GM12801 (cell line): ENCODE data around the gene DIPK1C.

Source experiments
- CTCF ChIP-seq: IDR thresholded peaks from one replicate; pipeline ENCODE4 v1.5.1; 2011; ENCODE audit warnings: control low read depth; ENCODE audit not compliant: insufficient read length; ENCODE audit errors: extremely low read depth

The DIPK1C gene

GRCh38 chr18:74480149-74480651 lies 23.1 kb upstream of the DIPK1C start:
- TF ChIP-seq CTCF: no peak

DNA sequence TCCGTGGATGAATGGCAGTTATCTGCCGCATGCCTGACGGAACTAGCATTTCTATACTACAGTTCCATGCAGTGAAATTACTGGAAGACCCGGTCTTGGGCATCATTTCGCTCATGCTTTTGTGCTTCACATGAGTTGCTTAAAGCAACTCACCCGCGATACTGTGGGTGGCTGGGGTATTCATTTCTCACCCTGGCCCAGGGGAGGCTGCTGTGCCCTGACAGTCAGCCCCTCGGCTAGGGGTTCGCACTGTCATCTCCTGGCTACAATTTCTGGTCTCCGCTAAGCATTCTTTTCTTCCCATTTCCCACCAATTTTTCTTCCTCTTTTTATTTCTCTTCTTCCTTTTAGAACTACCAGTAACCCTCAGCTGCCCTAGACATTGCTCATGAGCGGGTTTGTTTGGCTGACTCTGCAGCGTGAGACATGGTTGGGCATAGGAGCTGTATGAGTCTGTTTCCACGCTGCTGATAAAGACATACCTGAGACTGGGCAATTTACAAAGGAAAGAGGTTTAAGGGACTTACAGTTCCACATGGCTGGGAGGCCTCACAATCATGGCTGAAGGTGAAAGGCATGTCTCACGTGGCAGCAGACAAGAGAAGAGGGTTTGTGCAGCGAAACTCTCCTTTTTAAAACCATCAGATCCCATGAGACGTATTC lies 22.5 kb upstream of the DIPK1C start:
- no peak for TF ChIP-seq CTCF

GRCh38 chr18:74478880-74479279 lies 21.8 kb upstream of the DIPK1C start:
- TF ChIP-seq CTCF: no peak

DNA sequence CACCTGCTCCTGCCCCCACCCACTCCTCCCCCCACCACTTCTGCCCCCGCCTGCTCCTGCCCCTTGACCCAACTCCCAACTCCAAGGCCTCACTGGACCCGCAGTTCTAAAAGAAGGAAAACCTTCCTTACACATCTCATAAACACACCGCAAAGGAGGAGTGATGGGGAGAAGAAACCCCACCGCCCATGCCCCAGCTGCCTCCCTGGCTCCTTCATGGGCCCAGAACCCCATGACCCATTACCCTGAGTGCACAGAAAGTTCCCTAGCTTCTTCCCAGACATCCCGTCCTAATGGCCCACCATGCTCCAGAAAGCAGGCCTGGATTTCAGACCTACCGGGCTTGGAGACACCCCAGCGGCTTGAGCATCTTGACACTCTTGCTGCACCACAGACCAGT lies 21.2 kb upstream of the DIPK1C start:
- no peak for TF ChIP-seq CTCF

DNA sequence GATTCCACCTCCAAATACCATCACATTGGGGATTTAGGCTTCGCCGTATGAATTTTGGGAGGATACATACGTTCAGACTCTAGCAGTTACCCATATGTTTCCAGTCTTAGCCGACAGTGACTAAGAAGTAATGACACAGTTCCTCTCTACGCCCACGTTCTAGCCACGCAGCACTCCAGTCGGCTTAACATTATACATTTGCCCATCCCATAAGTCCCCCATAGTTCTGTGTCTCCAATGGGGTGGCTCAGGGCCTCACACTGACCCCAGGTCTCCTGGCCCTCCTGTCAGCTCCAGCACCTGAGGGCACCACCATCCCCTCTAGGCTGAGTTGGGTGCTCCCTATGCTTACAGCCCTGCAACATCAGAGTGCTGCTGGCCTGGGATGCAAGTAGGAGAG lies 20.7 kb upstream of the DIPK1C start:
- TF ChIP-seq CTCF: no peak

GRCh38 chr18:74476140-74476539 lies 19.0 kb upstream of the DIPK1C start:
- no peak for TF ChIP-seq CTCF

DNA sequence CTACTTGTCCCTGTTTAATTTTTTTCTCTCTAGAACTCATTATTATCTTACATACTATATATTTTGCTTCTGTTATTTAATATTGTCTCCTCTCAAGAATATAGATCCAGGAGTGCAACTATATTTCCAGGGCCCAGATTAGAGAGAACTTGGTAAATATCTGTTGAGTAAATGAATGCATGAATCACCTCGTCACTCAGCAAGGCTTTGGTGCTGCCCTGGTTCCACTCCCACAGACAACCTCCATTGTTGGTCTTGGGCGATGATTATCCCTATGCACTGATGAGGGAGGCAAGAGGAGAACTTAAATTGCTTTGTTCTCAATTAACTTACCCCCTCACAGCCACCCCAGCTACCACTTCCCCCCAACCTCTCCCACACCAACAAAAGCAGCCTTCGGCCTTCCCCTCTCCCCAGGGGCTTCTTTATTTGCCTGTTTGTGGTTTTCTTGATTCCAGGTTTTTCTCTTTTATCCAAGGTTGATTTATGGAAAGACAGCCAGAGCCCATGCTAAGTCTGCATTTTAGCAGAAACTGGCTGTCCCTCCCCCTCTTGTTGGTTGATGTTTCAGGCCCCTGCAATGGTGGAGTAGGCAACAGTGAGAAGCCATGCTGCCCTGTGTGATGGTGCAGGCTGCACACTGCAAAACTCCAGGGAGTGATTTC lies 17.0 kb upstream of the DIPK1C start:
- TF ChIP-seq CTCF: no peak
